ENCODE data around the gene NAIF1.
"Not testable (repeated sequence)": the region's sequence is repeated elsewhere in the genome, so short reads cannot be mapped to it uniquely, and the experiment has no call there.

NAIF1 gene

DNA sequence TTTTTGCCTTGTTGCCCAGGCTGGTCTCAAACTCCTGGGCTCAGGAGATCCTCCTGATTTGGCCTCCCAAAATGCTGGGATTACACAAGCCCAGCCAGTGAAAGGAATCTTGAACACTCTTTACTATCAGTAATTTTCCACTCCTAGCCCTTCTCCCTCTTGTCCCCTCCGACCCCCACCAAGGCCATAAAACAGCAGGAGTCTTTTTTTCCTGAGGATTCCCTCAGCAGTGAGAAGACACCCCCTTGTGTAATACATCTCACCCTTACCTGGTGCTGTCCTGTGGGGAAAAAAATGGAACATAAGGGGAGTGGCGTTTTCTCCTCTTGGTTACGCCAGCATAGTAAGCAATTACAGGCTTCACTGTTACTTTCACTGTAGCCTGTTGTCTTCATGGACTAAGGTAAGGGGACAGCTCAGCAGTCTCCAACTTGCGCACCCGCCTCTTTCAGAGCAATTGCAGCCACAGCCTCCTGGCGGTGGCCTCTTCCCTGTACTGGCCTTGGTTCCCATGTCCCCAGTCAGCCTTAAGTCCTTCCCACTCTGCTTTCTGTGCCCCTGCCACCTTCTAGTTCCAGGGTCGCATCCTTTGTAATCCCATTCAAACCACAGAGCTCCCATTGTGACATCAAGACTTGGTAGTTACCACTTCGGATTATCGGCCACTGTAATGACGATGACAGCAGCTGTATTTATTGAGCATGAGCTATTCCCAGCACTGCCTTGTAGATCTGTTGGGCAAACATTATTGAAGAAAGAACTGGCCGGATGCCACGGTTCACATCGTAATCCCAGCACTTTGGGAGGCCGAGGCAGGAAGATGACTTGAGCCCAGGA is 10.0 kb downstream of the NAIF1 start:
- DNase-seq: no peak

DNA sequence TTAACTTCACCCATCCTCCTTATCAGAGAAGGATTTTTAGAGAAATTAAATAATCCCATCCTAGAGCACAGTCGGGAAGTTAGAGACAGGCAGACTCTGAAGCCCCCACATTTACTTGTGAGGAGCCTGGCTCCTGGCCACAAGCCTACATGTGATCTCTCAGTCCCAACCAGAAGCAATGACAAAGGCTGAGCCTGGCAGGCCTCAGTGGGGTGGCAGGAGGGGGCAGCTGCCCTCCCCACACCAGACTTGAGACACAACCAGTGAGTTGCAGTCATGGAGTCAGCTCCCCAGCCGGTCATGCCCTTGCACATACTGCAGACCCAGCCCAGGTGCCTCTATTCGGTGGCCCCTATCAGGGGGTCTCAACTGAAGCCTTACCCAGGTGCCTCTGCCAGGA is 11.0 kb downstream of the NAIF1 start:
- DNase-seq: no peak

DNA sequence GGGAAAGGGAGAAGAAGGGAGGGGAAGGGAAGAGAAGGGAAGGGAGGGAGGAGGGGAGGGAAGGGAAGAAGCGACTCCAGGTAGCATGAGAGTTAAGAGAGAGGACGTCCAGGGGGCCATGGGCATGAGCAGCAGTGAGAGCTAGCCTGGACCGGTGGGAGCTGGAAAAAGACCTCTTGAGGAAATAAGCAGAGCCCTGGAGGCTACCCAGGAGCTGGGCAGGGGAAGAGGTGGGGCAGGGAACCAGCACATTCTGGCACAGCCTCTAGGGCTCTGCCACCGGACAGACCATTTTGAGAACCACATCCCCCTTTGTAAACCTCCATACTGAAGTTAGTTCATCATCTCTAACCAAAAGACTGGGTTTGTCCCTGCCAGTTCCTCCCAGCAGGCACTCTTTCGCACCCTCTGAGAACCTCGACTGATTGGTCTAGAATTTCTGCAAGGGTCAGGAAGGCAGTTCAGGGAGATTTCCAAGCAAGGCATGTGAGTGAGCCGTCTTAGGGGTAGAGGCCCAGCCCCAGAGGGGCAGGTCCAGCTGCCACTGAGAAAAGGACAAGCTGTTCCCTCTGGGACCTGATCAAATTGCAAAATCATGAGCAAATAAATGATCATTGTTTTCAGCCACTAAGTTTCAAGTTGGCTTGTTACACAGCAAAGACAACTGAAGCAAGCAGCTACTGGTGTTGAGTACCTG is 11.6 kb downstream of the NAIF1 start:
- DNase-seq: no peak

DNA sequence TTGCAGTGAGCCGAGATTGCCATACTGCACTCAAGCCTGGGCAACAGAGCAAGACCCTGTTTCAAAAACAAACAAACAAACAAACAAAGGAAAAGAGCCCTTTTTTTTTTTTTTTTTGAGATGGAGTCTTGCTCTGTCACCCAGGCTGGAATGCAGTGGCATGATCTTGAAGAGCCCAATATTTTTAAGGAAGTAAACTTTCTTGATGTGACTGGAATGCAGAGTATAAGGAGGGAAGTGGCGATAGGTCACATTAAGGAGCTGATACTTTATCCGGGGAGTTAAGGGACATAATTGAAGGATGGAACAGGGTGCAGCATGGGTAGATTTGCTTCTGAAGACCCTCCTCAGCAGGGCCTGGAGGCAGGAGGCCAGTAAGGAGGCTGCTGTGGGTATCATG is 13.0 kb downstream of the NAIF1 start:
- no peak for DNase-seq

GRCh38 chr9:128053560-128053959 is 13.6 kb downstream of the NAIF1 start:
- DNase-seq: no peak

- no peak for DNase-seq
These were observed 15.0 kb downstream of the NAIF1 start for GRCh38 chr9:128051932-128052709.

- DNase-seq: no peak
These were observed 17.3 kb downstream of the NAIF1 start for GRCh38 chr9:128049843-128050242.

GRCh38 chr9:128048663-128049062 is 18.5 kb downstream of the NAIF1 start:
- no peak for DNase-seq

DNA sequence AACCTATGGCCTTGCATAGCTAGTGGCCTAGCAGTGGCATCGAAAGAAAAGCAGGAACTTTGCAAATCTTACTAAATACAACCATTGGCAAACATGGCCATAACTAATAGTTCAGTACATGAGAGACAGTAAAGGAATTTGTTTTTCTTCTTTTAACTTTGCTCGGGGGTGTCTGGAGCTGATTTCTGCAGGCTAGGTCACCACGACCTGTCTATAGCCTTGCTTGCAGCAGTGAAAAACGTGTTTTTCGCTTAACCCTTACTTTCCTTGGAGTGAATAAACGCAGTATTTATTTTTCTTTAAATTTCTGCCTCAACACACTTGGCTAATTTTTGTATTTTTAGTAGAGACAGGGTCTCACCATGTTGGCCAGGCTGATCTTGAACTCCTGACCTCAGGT is 19.9 kb downstream of the NAIF1 start:
- no peak for DNase-seq

DNA sequence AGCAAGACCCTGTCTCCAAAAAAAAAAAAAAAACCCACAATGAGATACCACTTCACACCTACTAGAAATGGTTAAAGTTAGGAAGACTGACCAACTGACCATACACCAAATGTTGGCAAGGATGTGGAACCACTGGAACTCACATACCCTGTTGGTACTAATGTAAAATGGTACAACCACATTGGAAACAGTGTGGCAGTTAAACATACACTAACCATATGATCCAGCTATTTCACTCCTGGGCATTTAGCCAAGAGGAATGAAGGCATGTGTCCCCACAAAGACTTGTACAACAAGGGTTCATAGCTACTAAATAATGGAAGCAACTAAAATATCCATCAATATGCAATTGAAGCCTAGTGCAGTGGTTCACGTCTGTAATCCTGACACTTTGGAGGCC is 21.3 kb downstream of the NAIF1 start:
- no peak for DNase-seq

GRCh38 chr9:128045409-128045808 is 21.7 kb downstream of the NAIF1 start:
- DNase-seq: not testable (repeated sequence)

DNA sequence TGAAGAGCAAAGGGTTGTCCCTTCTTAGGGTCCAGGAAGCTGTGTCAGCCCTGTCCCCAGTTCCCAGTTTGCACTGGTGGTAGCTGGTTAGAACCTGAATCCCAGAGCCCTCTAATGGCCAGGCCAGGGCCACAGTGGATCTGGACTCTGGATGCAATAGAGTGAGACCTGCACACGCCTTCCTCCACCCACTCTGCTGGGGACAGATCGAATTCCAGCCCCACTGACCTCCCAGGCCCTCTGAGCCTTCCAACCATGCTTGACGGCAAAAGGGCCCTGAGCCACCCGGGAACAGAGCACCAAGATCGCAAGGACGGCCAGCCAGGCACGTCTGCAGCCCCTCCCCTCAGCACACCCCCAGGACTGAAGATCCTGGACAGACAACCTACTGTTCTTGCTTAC is 23.7 kb downstream of the NAIF1 start:
- DNase-seq: no peak

- DNase-seq: no peak
These were observed 25.1 kb downstream of the NAIF1 start for GRCh38 chr9:128042043-128042442.

DNA sequence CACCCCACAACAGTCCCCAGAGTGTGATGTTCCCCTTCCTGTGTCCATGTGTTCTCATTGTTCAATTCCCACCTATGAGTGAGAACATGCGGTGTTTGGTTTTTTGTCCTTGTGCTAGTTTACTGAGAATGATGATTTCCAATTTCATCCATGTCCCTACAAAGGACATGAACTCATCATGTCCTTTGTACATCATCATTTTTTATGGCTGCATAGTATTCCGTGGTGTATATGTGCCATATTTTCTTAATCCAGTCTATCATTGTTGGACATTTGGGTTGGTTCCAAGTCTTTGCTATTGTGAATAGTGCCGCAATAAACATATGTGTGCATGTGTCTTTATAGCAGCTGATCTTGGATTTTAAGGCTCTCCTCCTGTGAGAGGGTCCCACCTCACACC is 26.3 kb downstream of the NAIF1 start:
- DNase-seq: not testable (repeated sequence)

DNA sequence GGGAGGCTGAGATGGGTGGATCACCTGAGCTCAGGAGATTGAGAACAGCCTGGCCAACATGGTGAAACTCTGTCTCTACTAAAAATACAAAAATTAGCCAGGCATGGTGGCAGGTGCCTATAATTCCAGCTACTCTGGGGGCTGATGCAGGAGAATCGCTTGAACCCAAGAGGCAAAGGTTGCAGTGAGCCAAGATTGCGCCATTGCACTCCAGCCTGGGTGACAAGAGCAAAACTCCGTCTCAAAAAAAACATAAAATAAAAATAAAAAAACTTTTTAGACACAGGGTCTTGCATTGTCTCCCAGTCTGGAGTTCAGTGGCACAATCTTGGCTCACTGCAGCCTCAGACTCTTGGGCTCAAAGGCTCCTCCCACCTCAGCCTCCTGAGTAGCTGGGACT is 30.6 kb downstream of the NAIF1 start:
- not testable (repeated sequence) for DNase-seq

DNA sequence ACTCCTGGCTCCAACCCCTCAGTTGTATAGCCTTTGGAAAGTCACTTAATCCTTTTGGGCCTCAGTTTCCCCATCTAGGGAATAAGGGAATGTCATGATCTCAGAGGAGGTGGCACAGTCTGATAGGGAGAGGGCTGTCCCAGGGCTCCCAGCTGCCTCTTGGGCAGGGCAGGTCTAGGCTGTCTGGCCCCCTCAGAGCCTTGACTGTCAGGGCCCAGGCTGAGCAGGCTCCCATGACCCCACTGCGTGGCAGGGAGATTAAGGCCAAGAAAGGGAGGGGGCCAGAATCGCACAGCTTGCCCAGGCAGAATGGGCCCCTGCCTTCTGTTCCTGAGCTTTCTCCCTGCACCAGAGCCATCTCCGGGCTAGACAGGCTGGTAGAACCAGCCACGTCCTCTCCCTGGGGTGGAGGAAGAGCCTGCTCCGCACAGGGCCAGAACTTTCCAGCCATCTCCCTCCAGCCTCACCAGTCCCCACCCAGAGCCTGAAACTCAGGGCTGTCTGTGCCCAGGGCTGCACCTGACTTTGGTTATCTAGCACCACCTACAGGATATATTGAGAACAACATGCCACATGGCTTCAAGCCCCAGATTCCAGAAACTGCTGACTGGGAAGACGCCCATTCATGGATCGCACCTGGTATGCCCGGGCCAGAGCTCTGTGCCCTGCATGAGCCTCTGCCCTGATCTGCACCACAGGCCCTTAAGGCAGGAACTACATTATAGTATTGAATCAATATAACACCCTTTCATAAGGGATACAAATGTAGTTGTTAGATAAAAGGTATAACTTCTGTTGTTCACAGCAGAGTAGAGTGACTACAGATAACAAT is 32.1 kb downstream of the NAIF1 start:
- DNase-seq: peak; percentile 52

- DNase-seq: no peak
These were observed 33.5 kb downstream of the NAIF1 start for GRCh38 chr9:128033609-128034008.

- DNase-seq: no peak
These were observed 39.4 kb downstream of the NAIF1 start for GRCh38 chr9:128027705-128028104.

- DNase-seq: no peak
These were observed 40.2 kb downstream of the NAIF1 start for GRCh38 chr9:128026773-128027541.

- peak; percentile 73 for DNase-seq
These were observed 40.8 kb downstream of the NAIF1 start for GRCh38 chr9:128026255-128026772.

- no peak for DNase-seq
These were observed 41.4 kb downstream of the NAIF1 start for GRCh38 chr9:128025736-128026135.

All from effector CD8-positive, alpha-beta T cell (primary cell).